ENCODE measurements around the gene FOXB1.

DNA sequence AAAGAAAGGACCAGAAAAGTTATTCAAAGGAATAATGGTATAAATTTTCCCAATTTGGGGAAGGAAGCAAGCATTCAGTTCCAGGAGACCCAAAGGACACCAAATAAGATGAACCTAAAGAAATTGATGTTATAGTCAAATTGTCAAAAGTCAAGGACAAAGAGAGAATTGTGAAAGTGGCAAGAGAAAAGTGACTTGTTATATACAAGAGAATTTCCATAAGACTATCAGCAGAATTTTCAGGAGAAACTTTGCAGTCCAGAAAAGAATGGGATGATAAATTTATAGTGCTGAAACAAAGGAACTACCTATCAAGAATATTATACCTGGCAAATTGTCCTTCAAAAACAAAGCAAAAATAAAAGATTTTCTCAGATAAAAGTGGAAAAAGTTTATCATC lies 43.8 kb upstream of the FOXB1 start:
- TF ChIP-seq, protein P1, sequence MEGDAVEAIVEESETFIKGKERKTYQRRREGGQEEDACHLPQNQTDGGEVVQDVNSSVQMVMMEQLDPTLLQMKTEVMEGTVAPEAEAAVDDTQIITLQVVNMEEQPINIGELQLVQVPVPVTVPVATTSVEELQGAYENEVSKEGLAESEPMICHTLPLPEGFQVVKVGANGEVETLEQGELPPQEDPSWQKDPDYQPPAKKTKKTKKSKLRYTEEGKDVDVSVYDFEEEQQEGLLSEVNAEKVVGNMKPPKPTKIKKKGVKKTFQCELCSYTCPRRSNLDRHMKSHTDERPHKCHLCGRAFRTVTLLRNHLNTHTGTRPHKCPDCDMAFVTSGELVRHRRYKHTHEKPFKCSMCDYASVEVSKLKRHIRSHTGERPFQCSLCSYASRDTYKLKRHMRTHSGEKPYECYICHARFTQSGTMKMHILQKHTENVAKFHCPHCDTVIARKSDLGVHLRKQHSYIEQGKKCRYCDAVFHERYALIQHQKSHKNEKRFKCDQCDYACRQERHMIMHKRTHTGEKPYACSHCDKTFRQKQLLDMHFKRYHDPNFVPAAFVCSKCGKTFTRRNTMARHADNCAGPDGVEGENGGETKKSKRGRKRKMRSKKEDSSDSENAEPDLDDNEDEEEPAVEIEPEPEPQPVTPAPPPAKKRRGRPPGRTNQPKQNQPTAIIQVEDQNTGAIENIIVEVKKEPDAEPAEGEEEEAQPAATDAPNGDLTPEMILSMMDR (IDR thresholded peaks at IDR 0.05; ENCODE audit: low read depth, low read length): no peak
- TF ChIP-seq EZH2phosphoT487 (IDR thresholded peaks at IDR 0.05; ENCODE audit: low read depth): no peak
